ENCODE data around the gene CCN6. TPM values are rescaled to one million over a fixed set of nuclear protein-coding genes. Genes with fewer than 3 reads are reported as not detected.
"Not testable (repeated sequence)": the region's sequence is repeated elsewhere in the genome, so short reads cannot be mapped to it uniquely, and the experiment has no call there.

The CCN6 gene
- polyA plus RNA-seq, 6 donors from 2014 or later = 0.11 to 0.15 TPM; not detected in 4

DNA sequence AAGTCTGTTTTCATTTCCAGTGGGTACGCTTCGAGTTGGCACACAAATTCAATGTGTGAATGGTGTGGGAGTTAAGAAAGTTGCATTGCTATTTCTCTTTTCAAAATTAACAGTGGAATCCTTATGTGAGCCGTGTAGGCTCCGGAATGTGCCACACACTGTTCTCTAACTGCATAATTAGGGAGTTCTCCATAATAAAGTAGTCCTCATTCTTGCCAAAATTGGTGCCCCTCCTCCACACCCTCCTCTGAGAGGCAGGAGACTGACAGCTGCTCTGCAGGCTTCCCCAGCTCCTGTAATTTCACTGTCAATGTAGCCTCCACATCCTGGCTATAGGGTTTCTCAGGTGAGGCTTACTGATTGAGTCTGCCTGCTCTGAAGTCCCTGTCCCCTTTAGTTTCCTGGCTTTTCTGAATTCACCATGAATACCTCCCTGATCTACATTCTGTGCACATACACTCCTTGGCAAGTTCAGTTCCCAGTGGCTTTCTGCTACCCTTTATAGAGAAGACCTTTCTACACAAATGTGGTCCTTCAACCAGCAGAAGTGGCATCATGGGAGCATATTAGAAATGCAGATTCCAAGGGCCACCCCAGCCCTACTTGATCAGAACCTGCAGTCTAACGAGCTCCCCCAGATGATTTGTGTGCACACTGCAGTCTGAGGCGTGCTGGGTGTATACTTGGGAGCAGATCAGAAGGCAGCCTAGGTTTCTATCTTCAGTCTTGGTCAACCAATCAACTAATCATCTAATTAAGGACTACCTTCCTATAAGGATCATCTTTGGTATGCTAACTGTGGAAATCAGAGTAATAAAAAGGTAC is 19.9 kb upstream of the CCN6 start:
- Mint-ChIP-seq H3K36me3 (no peaks in the 10 kb centered on the region), H3K9me3 (no peaks in the 10 kb centered on the region), H3K4me3 (no peak overlapping the region), H3K4me1 (peaks cover 3 to 6% (median 5%) of the 10 kb centered on the region in 3 donors), H3K27me3 (peaks cover 10 to 19% (median 12%) of the 10 kb centered on the region in 3 donors), H3K27ac (no peak overlapping the region)
- ATAC-seq (ENCODE audit: low read depth in 2 of 2) (no peak), DNase-seq (no peak)

DNA sequence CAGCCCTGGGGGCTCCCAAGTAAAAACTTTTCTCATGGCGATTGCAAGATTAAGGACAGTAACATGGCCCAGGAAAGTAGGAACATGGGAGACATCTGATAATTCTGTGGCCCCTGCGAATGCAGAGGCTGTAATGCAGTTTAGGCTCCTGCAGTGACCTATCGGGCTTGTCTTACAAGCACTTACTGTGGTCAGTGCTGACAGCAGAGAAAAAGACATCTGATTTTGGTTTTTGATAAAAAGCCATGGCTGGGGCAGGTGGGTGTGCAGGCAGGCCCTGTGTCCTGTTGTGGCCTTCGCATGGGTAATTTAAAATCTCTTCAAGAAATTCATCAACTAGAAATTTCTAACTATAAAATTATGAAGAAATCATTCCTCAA is 19.3 kb upstream of the CCN6 start:
- Mint-ChIP-seq H3K27me3 (peaks cover 10 to 19% (median 12%) of the 10 kb centered on the region in 3 donors), H3K9me3 (no peaks in the 10 kb centered on the region), H3K4me3 (no peak overlapping the region), H3K4me1 (no peaks in the 10 kb centered on the region), H3K36me3 (no peaks in the 10 kb centered on the region), H3K27ac (no peak overlapping the region)
- no peak for DNase-seq
- no peak for ATAC-seq (ENCODE audit: low read depth in 2 of 2)

- Mint-ChIP-seq H3K4me1 (no peaks in the 10 kb centered on the region), H3K27ac (no peak overlapping the region), H3K4me3 (no peak overlapping the region), H3K9me3 (no peaks in the 10 kb centered on the region), H3K36me3 (no peaks in the 10 kb centered on the region), H3K27me3 (peaks cover 10 to 19% (median 12%) of the 10 kb centered on the region in 3 donors)
- ATAC-seq (ENCODE audit: low read depth in 2 of 2) = no peak
- DNase-seq = no peak
Observed at GRCh38 chr6:112036088-112036637, 17.7 kb upstream of the CCN6 start.

DNA sequence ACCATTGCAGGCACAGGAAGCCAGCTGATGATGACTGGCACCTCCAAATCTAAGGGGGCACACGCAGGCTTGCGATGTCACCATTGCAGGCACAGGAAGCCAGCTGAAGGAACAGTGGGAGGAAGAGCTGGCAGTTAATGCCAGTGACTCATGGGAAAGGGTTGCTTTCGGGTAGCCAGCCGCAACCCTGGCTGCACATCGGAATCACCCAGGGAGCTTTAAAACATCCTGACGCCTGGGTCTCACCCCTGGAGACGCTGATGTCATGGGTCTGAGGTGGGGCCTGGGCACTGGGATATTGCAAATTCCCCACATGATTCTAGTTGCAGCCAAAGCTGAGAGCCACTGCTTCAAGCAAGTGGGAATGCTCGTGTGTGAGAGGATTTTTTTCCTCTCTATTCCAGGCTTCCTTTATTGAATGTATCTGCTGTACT is 16.1 kb upstream of the CCN6 start:
- Mint-ChIP-seq H3K27me3 (peaks cover 10 to 12% (median 11%) of the 10 kb centered on the region in 3 donors), H3K27ac (no peak overlapping the region), H3K4me3 (no peak overlapping the region), H3K9me3 (no peaks in the 10 kb centered on the region), H3K36me3 (no peaks in the 10 kb centered on the region), H3K4me1 (peaks cover 0 to 9% (median 9%) of the 10 kb centered on the region in 3 donors)
- DNase-seq (no peak), ATAC-seq (ENCODE audit: low read depth in 2 of 2) (no peak)

DNA sequence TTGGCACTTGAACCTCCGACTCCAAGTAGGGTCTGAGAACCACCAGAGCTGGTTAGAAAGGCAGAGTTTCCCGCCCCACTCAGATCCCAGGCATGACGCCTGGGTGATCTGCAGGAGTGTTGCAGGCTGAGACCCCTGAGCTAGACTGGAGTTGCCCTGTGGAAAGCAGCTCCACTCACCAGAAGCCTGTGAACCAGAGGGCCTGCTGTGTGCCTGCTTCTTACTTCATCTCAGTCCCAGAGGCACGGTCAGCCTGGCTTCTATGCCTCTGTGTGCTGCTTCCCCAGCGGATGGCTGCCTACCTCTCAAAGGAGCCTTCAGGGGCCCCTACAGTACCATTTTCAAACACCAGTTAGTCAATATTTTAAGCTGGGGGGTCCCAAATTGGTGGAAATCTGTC is 15.6 kb upstream of the CCN6 start:
- Mint-ChIP-seq H3K4me1 (peaks cover 0 to 11% (median 10%) of the 10 kb centered on the region in 3 donors), H3K36me3 (no peaks in the 10 kb centered on the region)

GRCh38 chr6:112038756-112039430 is 15.0 kb upstream of the CCN6 start:
- Mint-ChIP-seq H3K4me1 (peaks cover 0 to 11% (median 10%) of the 10 kb centered on the region in 3 donors), H3K9me3 (no peaks in the 10 kb centered on the region), H3K4me3 (no peak overlapping the region), H3K27me3 (peaks cover 2 to 9% (median 5%) of the 10 kb centered on the region in 3 donors), H3K36me3 (no peaks in the 10 kb centered on the region), H3K27ac (no peak overlapping the region)
- no peak for ATAC-seq (ENCODE audit: low read depth in 2 of 2)
- DNase-seq = no peak

More for the DNA sequence above, 15.6 kb upstream of the CCN6 start:
- Mint-ChIP-seq H3K27me3 (peaks cover 8 to 11% (median 10%) of the 10 kb centered on the region in 3 donors), H3K27ac (no peak overlapping the region), H3K9me3 (no peaks in the 10 kb centered on the region), H3K4me3 (no peak overlapping the region)
- no peak for ATAC-seq (ENCODE audit: low read depth in 2 of 2)
- DNase-seq = no peak

DNA sequence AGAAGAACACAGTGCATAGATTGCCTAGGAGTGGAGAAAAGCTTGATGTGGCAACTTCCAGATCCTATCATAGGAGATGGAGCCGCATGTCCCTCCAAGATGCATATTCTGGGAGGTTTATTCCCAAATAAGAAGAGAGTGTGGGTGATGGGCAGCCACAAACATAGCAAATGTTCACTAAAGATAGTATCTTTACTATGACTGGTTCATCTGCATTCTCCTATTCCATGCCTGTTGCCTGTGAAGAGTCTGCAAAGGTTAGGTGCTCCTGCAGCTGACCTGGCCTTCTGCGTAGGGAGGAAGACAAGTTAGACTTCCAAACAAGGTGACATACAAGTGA is 14.5 kb upstream of the CCN6 start:
- ATAC-seq (ENCODE audit: low read depth in 2 of 2) (no peak), DNase-seq (no peak)
- Mint-ChIP-seq H3K36me3 (no peaks in the 10 kb centered on the region), H3K4me1 (peaks cover 0 to 11% (median 10%) of the 10 kb centered on the region in 3 donors), H3K27ac (peak overlapping the region in 1 of 6 donors; percentile 29), H3K4me3 (no peak overlapping the region), H3K27me3 (peaks cover 0 to 5% (median 0%) of the 10 kb centered on the region in 3 donors), H3K9me3 (no peaks in the 10 kb centered on the region)

DNA sequence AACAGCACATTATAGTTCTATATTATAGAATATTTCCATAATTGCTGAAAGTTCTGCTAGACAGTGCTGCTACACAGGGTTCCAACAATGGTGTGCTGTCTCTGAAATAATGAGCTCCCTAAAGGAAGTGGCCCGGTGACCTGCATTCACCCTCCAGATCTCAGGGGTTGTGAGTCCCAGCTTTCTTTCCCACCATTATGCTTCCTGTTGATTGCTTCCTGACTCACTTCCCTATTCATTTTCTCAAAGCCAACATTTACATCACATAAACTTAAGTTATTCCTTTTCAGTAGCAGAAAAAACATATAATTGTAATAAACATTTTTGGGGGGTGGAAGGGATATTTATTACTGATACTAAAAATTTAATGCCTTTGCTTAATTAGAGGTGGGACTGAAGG is 12.9 kb upstream of the CCN6 start:
- Mint-ChIP-seq H3K36me3 (no peaks in the 10 kb centered on the region), H3K27ac (no peak overlapping the region), H3K4me1 (peaks cover 0 to 11% (median 10%) of the 10 kb centered on the region in 3 donors), H3K4me3 (peak overlapping the region in 1 of 8 donors; percentile 90), H3K27me3 (peaks cover 0 to 3% (median 0%) of the 10 kb centered on the region in 3 donors), H3K9me3 (no peaks in the 10 kb centered on the region)
- DNase-seq (no peak), ATAC-seq (ENCODE audit: low read depth in 2 of 2) (no peak)

- Mint-ChIP-seq H3K4me3 (peak overlapping the region in 7 of 8 donors; percentile 39 to 98 (median 68)), H3K36me3 (no peaks in the 10 kb centered on the region), H3K9me3 (no peaks in the 10 kb centered on the region), H3K27ac (no peak overlapping the region), H3K27me3 (no peaks in the 10 kb centered on the region), H3K4me1 (peaks cover 0 to 11% (median 10%) of the 10 kb centered on the region in 3 donors)
- no peak for ATAC-seq (ENCODE audit: low read depth in 2 of 2)
- DNase-seq = no peak
Observed at GRCh38 chr6:112041535-112041934, 12.4 kb upstream of the CCN6 start.

DNA sequence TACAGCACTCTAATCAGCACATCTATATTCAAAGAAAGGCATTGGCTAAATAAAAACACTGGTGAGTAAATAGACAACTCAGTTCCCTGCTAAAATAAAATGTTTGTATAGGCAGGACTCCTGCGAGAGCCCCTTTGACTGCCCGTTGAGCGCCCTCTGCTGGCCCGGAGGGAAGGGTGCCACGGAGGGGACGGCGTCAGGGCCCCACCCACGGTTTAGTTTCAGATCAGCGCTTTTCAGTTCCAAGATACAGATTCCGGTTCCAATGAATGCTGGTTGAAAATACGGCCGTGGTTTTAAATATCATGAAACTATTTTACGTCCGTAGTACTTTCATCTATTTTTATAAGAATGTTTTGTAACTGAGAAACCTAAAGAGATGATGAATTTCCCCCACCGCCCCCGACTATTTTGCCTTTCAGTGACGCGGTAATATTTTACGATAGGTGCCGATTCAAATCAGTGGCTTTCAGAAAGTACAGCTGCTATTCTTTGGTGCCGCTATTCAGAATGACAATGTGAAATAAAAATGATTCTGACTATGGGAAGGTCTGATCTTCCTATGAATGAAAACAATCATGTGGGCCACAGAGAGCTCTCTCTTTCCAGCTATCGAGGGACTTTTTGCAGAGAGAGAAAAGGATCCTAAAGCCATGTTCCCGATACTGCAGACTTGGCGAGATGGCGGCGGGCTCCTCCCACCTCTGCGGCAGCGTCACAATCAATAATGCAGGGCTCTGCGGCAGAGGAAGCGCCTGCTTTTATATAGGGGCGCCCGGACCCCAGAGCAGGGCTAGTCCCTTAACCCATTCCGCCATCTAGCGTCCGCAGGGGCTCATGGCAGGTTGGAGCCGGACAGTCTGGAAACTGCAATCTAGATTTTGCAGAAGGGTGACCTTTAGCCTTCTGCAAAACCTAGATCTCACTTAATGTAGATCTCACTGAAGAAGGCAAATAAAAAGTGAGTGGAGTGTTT is 10.6 kb upstream of the CCN6 start:
- peak; percentile 88 to 92 for ATAC-seq (ENCODE audit: low read depth in 2 of 2)
- DNase-seq = peak; percentile 85
- peaks cover 0 to 11% (median 10%) of the 10 kb centered on the region in 3 donors for H3K4me1 Mint-ChIP-seq
- H3K9me3 Mint-ChIP-seq = no peaks in the 10 kb centered on the region
- peak overlapping the region; percentile 94 to 100 (median 98) for H3K27ac Mint-ChIP-seq
- H3K27me3 Mint-ChIP-seq = no peaks in the 10 kb centered on the region
- peak overlapping the region; percentile 90 to 98 (median 96) for H3K4me3 Mint-ChIP-seq
- H3K36me3 Mint-ChIP-seq = no peaks in the 10 kb centered on the region

GRCh38 chr6:112044196-112044595 is 9.7 kb upstream of the CCN6 start:
- DNase-seq = no peak
- Mint-ChIP-seq H3K27me3 (no peaks in the 10 kb centered on the region), H3K27ac (peak overlapping the region in 2 of 6 donors; percentile 33 to 81), H3K4me3 (peak overlapping the region in 6 of 8 donors; percentile 33 to 98 (median 92)), H3K4me1 (peaks cover 0 to 11% (median 10%) of the 10 kb centered on the region in 3 donors), H3K36me3 (no peaks in the 10 kb centered on the region), H3K9me3 (no peaks in the 10 kb centered on the region)
- ATAC-seq (ENCODE audit: low read depth in 2 of 2) = no peak

GRCh38 chr6:112044856-112045255 is 9.0 kb upstream of the CCN6 start:
- no peak for ATAC-seq (ENCODE audit: low read depth in 2 of 2)
- no peaks in the 10 kb centered on the region for H3K9me3 Mint-ChIP-seq
- H3K27ac Mint-ChIP-seq = peak overlapping the region in 1 of 6 donors; percentile 74
- H3K36me3 Mint-ChIP-seq = no peaks in the 10 kb centered on the region
- no peak for DNase-seq
- H3K4me3 Mint-ChIP-seq = peak overlapping the region in 3 of 8 donors; percentile 26 to 90 (median 40)
- no peaks in the 10 kb centered on the region for H3K27me3 Mint-ChIP-seq
- peaks cover 0 to 11% (median 10%) of the 10 kb centered on the region in 3 donors for H3K4me1 Mint-ChIP-seq

DNA sequence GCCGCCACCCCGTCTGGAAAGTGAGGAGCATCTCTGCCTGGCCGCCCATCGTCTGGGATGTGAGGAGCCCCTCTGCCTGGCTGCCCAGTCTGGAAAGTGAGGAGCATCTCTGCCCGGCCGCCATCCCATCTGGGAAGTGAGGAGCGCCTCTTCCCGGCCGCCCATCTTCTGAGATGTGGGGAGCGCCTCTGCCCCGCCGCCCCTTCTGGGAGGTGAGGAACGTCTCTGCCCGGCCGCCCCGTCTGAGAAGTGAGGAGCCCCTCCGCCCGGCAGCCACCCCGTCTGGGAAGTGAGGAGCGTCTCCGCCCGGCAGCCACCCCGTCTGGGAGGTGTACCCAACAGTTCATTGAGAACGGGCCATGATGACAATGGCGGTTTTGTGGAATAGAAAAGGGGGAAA is 6.4 kb upstream of the CCN6 start:
- H3K4me1 Mint-ChIP-seq; H3K9me3 Mint-ChIP-seq; ATAC-seq (ENCODE audit: low read depth in 2 of 2); H3K27me3 Mint-ChIP-seq; H3K36me3 Mint-ChIP-seq; H3K4me3 Mint-ChIP-seq; DNase-seq; H3K27ac Mint-ChIP-seq: not testable (repeated sequence)
